Spleen (tissue), 7 donors: ENCODE results near the gene KCNG1.

Source experiments
- CTCF ChIP-seq, 11 experiments: fragments of 200-600 bp in 7 of 11; fragments of 450-650 bp in 4 of 11; sonication (generic) in 4 of 11; IDR thresholded peaks in 8 of 11; conservative IDR thresholded peaks in 3 of 11; 1 replicate in 7 of 11; 2 replicates in 4 of 11; pipeline versions ENCODE4 v1.4.0 to v1.8.0; 2016 to 2021; ENCODE audit warnings: antibody characterized with exemption in 11 of 11, inconsistent platforms in 4 of 11, mild to moderate bottlenecking in 1 of 11
- POLR2A ChIP-seq, 3 donors: fragments of 450-650 bp; IDR thresholded peaks; one replicate each; pipeline ENCODE4 v1.5.1; 2017; ENCODE audit warnings: antibody characterized with exemption in 3 of 3, mild to moderate bottlenecking in 1 of 3
- POLR2AphosphoS5 ChIP-seq, 3 donors: sonication (generic); formaldehyde crosslinking; IDR thresholded peaks; one replicate each; pipeline ENCODE4 v1.5.1; 2017; ENCODE audit warnings: antibody characterized with exemption in 3 of 3
- donor health status: DM: no; HTN: no; CAD: no; lungs with moderate emphysema.
- donor health status: DM: no; HTN: no; CAD: no.
- donor health status: DM: no; HTN: no; CAD: no.

GRCh38 chr20:51017251-51017650 lies 5.7 kb downstream of the KCNG1 start:
- TF ChIP-seq CTCF (IDR thresholded peaks at IDR 0.05 in 8 of 11, conservative IDR thresholded peaks at IDR 0.05 in 3 of 11), result no peak
- TF ChIP-seq POLR2A (IDR thresholded peaks at IDR 0.05), result no peak
- no peak for TF ChIP-seq POLR2AphosphoS5 (IDR thresholded peaks at IDR 0.05)
